ENCODE data around the gene GMPPB. TPM values are rescaled to one million over a fixed set of nuclear protein-coding genes. Genes with fewer than 3 reads are reported as not detected.

The GMPPB gene
- total and polyA plus RNA-seq, 2 of the 8 experiments (the other 6 are each of a cell fraction or from before 2014, with no cell fraction given) = 20.9 to 23.9 TPM

- TF ChIP-seq CHD7 (IDR thresholded peaks at IDR 0.05; ENCODE audit: insufficient replicate concordance, low read length) (no peak), CTBP2 (IDR thresholded peaks at IDR 0.05; ENCODE audit: borderline replicate concordance, insufficient read depth, insufficient read length, low read length) (no peak), CBX8 (IDR thresholded peaks at IDR 0.05; ENCODE audit: borderline replicate concordance, low read depth, low read length) (no peak), SUZ12 (IDR thresholded peaks at IDR 0.05; ENCODE audit: low read length) (no peak), TCF12 (IDR thresholded peaks at IDR 0.05; ENCODE audit: low read depth, low read length) (no peak), SAP30 (IDR thresholded peaks at IDR 0.05; ENCODE audit: insufficient read depth, insufficient replicate concordance, low read length) (no peak), RFX5 (IDR thresholded peaks at IDR 0.05; ENCODE audit: borderline replicate concordance, low read depth, low read length) (no peak), NANOG (IDR thresholded peaks at IDR 0.05; ENCODE audit: insufficient read depth, low read depth, low read length, poor library complexity, severe bottlenecking) (no peak), HDAC2 (IDR thresholded peaks at IDR 0.05; ENCODE audit: borderline replicate concordance in 1 of 2, low read depth in 2 of 2, low read length in 2 of 2) (no peak), BRCA1 (IDR thresholded peaks at IDR 0.05; ENCODE audit: low read depth, low read length) (no peak), GABPA (IDR thresholded peaks at IDR 0.05; ENCODE audit: borderline replicate concordance, insufficient read depth, low read length) (no peak)
Observed at GRCh38 chr3:49681232-49681522, 42.6 kb downstream of the GMPPB start (continued).

Measured in H1 (cell line).